GM19455 (cell line): ENCODE data around the gene GPT2.

Source experiments
- ATAC-seq: cut with Tn5 transposase; IDR thresholded peaks from one replicate; pipeline ENCODE4 v1.9.1; 2021; ENCODE audit not compliant: unreplicated experiment

GPT2 gene

DNA sequence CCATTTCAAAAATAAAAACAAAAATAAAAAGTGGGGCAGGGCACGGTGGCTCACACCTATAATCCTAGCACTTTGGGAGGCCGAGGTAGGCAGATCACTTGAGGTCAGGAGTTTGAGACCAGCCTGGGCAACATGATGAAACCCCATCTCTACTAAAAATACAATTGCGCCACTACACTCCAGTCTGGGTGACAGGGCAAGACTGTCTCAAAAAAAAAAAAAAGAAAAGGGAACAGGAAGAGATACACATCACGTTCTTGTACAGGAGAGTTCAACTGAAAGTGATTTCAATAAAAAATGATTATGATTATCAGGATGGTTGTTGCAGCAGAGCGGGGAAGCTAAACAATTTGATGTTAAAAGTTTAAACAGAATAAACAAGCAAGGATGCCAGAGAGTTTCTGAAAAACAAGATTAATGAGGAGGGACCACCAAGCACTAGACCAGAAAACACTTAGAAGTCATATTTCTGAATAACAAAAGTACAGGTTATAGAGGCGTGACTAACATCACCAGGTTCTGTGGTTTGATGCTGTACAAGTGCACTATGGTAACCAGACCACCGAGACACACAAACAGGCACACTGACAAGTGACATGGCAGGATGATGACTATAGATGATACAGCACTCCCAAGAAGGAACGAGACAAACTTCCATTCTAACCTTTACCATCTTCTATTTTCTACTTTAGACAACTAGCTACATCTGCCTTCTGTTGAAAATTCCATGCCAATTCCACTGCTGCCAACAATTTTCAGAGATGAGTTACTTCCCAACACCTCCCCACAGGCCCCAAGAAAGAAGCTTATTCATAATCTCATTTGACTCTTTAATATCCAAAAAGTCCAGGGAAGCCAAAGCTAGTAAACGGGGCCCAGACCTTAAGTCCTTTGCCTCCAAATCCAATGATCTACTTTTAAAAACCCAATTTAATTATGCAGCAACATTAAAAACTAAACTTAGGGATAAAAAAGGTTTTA, 77.5 kb downstream of the GPT2 start:
- ATAC-seq, result no peak

DNA sequence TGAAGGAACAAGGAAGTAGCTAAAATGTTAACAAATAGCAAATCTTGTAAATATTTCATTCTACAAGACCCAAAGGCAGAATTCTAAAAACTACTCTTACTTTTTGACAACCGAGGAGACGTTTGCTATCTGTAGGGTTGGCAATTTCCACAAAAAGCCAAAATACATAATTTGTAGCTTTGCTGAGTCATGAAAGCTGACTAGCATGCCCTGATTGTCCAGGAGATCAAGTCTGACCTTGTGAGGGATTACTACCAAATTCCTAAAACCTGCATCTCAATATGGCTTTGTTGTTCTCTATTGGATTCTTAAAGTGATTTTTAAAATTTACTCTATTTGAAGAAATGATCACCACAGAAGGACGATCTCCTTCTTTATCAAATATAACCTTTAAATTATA, 78.5 kb downstream of the GPT2 start:
- no peak for ATAC-seq

DNA sequence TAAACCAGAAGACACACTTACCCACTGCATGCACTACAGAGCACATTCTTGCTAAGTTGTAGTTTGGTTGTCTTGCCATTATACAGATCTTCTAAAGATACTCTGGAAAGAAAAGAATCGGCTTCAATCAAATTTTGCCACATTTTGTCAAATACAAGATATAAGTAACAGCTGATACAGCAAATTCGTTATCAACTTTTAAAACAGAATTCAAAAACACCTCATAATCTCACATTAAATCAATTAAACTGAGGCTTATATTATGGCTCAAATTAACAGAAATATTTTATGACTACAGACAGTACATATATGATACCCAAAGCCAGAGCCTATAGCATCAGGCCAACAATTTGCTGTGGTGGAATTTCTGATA, 83.9 kb downstream of the GPT2 start:
- no peak for ATAC-seq

DNA sequence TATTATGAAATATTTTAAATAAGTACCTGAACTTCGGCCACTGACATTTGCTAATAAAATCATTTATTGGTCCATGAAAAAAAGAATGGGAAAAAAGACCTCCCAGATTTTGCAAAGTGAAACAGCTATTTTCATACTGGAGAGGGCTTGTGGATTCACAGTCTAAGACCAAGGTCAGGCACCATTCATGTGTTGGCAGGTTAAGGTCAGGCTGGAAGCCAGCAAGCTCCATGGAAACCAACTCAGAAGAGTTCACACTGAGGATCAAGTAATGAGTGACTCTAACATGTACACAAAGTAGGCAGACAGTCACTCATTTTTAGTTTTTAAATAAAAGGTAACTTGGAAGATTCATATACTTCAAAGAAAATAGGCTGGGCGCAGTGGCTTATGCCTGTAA, 85.9 kb downstream of the GPT2 start:
- ATAC-seq, result no peak

DNA sequence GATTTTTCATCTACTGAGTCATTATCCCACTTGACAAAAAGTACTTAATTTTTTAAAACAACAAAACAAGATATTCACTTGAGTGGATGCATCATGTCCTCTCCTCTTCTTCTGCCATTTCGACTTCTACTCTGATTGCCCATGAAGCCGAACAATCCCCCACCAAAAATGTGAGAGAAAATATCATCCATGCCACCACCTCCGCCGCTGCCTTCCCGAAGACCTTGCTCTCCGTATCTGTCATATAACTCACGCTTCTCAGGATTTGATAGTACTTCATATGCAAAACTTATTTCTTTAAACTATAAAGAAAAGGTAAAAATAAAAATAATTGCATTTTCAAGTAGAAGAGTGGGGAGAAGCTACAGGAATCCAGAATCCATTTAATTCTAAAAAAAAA, 87.1 kb downstream of the GPT2 start:
- ATAC-seq, result no peak

DNA sequence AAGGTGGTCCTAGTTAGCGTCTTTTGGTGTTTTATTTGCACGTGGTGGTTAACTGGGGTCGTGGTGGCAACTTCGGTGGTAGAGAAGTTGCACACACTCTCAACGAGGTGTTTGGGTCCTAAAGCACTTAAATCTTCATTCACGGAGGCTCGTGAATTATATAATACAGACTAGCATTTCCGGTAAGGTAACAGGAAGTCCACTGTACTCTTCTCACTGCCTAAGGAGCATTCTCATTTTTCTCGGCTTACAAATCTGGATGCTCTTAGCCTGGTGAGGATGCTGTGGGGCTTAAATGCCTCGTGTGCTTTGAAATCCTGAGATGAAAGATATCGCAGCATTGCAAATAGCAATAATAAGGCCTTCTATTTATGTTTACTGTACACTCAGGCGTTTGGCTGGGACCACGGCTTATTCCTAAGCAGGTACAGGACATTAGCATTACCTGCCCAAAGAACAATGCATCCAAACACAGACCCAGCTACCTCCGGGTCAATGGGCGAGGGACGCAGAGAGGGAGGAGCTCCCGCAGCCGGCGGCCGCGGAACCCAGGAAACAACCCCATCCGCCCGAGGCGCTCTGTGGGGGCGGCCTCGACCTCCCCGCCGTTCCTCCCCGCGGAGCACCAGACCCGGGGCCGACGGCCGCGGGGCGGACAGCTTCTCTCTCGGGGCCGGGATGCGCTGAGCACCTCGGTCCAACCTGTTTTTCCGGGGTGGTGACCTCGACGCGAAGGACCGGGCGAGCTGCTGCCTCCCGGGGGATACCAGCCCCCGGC, 88.5 kb downstream of the GPT2 start:
- peak; percentile 43 for ATAC-seq

DNA sequence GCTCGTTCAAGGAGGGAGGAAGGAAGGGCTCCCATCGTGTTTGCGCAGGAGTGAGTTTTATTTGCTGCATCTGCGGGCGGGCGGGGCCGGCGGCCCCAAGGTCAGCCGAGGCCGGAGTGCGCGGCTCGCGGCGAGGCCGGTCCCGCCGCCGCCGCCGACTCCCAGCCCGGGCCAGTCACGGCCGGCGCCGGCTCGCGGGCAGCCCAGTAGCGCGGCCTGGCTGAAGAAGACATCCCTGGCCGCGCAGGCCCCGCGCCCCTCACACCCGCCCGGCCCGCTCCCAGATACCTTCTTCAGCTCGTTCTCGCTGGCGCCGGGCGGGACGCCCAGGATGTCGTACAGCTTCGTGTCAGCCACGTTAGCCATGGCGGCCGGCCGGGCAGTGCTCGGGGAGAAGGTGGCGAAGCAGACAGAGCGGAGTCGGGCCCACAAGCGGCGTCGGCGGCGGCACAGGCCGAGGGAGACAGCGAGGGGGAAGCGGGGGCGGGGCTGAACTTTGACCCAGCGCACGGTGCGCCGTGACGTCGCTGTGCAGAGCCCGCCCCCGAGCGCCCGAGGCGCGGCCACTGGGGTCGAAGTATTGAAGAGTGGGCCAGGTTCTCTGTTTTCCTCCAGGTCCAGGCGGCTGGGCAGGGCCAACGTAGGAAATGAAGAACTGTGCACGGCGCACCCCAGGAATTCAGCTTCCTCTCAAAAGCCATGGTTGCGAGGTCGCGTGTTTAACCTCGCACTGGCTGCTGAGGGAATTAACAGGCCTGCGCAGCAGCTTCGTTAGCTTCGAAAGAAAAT, 89.2 kb downstream of the GPT2 start, which contains the start of gene DNAJA2:
Gene DNAJA2 (minus strand): TSS at position 468 of the 789 bp plus-strand sequence. CDS start 102 bp downstream, at position 366.
- peak; percentile 80 for ATAC-seq

DNA sequence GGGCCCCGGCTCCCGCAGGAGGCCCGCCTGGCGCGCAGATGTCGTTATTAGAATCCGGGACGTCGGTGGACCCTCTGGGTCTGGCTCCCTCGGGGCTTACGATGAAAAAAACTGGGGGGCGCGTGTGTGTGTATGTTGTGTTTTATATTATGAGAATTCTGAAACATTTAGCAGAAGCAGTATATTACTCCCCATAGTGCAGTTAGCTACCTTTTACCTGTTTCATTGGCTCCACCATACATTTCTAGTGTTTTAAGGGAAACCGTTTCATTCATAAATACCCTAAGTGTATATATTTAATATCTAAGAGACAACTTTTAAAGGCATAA, 89.8 kb downstream of the GPT2 start:
- ATAC-seq, result no peak

DNA sequence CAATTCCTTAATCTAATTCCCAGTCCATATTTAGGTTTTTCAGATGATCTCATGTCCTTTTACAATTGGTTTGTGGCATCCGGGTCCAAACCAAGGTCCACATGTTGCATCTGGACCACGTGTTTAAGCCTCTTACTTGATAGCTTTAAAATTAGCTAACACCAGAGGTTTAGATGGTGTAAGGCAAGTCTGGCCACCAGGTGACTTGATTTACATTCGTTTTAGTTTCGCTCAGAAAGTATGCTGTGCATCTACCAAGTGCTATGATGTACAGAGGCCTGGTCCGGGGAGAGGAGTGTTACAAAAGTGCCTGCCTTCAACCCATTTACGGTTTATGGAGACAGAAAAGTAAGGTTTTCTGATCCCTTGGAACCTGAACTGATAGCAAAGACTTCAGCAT, 90.2 kb downstream of the GPT2 start:
- no peak for ATAC-seq

DNA sequence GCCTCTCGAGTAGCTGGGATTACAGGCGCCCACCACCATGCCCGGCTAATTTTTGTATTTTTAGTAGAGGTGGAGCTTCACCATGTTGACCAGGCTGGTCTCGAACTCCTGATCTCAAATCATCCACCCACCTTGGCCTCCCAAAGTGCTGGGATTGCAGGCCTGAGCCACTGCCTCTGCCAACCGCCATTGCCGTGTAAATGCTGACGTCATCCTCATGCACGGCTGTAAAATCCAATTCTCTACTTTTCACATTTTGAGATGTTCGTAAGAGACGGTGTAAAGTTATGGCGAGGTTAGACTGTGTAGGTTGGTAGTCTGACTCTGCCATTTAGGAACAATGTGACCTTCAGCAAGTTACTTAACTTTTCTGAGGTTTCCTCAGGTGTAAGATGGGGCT, 91.0 kb downstream of the GPT2 start:
- ATAC-seq, result no peak

DNA sequence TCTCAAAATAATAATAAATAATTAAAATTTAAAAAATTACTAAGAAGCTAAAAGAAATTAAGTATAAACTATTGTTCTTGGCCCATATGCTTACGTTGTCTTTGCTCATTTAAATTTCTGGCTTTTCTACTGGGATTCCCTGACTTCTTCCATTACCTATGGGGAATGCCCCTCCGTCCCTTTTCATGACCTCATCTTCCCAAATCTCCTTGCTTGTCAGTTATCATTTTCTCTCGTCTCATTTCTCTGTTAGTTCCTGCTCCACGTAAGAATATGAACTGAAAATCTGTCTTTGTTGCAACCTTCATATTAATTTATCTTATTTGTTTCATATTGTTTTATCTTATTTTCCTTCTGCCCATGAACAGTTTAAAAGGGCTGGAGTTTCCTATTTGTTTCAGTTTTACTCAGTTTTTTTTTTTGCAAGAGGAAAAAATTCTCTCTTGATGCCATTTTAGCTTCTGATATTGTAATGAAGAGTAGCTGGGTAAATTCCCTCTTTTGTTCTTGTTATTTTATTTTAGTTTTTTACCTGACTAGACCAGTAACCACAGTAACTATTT, 91.8 kb downstream of the GPT2 start:
- ATAC-seq, result no peak

DNA sequence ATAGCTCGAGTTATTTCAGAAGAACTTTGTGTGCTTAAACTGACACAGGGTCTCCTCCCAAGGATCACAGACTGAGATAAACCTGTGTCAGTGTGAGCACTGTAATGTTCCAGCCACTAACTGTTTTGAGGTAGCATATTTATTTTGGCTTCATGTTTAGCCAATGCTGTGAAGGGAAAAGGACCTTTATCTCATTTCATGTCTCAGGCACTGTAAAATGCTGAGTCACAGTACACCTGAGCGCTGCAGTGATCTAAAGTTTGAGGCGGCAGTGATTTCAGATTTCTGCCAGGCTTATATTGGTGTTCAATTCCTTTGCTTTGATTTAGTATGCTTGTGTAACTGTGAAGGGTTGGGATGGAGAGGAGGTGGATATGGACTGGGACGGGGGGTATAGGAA, 92.4 kb downstream of the GPT2 start:
- ATAC-seq, result no peak
